ENCODE results near the gene PLD1.

GRCh38 chr3:171812811-171813210 is 2.5 kb upstream of the PLD1 start:
- TF ChIP-seq GATA2 (IDR thresholded peaks at IDR 0.05; ENCODE audit: low read depth, low read length) (no peak), GATA3 (IDR thresholded peaks at IDR 0.05; ENCODE audit: low read depth, low read length) (no peak)
